DOHH2 (cell line): ENCODE results near the gene KDM2A.

Experiments
- H3F3A ChIP-seq: fragments of 200-600 bp; sonication (generic), shearing (Covaris generic); 2 replicates; pipeline ENCODE4 v1.6.0; 2016; ENCODE audit warnings: antibody characterized with exemption, mild to moderate bottlenecking; ENCODE audit not compliant: control insufficient read depth, insufficient read depth
- H3K27ac ChIP-seq: fragments of 200-600 bp; sonication (generic); 2 replicates; pipeline ENCODE4 v1.5.1; 2014; ENCODE audit warnings: low read depth, mild to moderate bottlenecking, low read length, moderate library complexity
- H3K27me3 ChIP-seq: fragments of 200-600 bp; sonication (generic); 2 replicates; pipeline ENCODE4 v1.6.1; 2014; ENCODE audit warnings: mild to moderate bottlenecking, low read length, mixed read lengths; ENCODE audit not compliant: control insufficient read depth
- H3K36me3 ChIP-seq: fragments of 200-600 bp; sonication (generic); 2 replicates; pipeline ENCODE4 v1.6.1; 2014; ENCODE audit warnings: mild to moderate bottlenecking, low read length, moderate library complexity, mixed read lengths; ENCODE audit not compliant: control insufficient read depth
- H3K4me1 ChIP-seq: fragments of 200-600 bp; sonication (generic); 2 replicates; pipeline ENCODE4 v1.6.1; 2014; ENCODE audit warnings: mild to moderate bottlenecking, low read length, mixed read lengths; ENCODE audit not compliant: control insufficient read depth
- H3K4me2 ChIP-seq: fragments of 200-600 bp; sonication (generic); 2 replicates; pipeline ENCODE4 v1.6.0; 2014; ENCODE audit warnings: mild to moderate bottlenecking, low read length, moderate library complexity
- H3K4me3 ChIP-seq: fragments of 200-600 bp; sonication (generic); 2 replicates; pipeline ENCODE4 v1.5.1; 2014; ENCODE audit warnings: mild to moderate bottlenecking, low read length, mixed read lengths
- H3K79me2 ChIP-seq: fragments of 200-600 bp; sonication (generic); 2 replicates; pipeline ENCODE4 v1.6.1; 2014; ENCODE audit warnings: mild to moderate bottlenecking, low read length, mixed read lengths; ENCODE audit not compliant: control insufficient read depth
- H3K9me2 ChIP-seq: fragments of 200-600 bp; sonication (generic); replicated peaks from 2 replicates; pipeline ENCODE4 v1.6.1; 2014; ENCODE audit warnings: mild to moderate bottlenecking, low read length, mixed read lengths; ENCODE audit not compliant: control insufficient read depth
- H3K9me3 ChIP-seq: fragments of 200-600 bp; sonication (generic); 2 replicates; pipeline ENCODE4 v1.6.1; 2014; ENCODE audit warnings: antibody characterized with exemption, low read length, mixed read lengths; ENCODE audit not compliant: control insufficient read depth, insufficient read depth
- H4K20me1 ChIP-seq: fragments of 200-600 bp; sonication (generic); 2 replicates; pipeline ENCODE4 v1.6.0; 2014; ENCODE audit warnings: low read depth, mild to moderate bottlenecking, antibody characterized with exemption, low read length, moderate library complexity; ENCODE audit not compliant: control insufficient read depth, insufficient read depth
- CTCF ChIP-seq: fragments of 200-600 bp; sonication (generic); IDR thresholded peaks from one replicate; pipeline ENCODE4 v1.5.1; 2014; ENCODE audit warnings: antibody characterized with exemption, mild to moderate bottlenecking, low read depth, low read length; ENCODE audit not compliant: poor library complexity, severe bottlenecking
- EZH2phosphoT487 ChIP-seq: fragments of 200-600 bp; sonication (generic); IDR thresholded peaks from 2 replicates; pipeline ENCODE4 v1.6.1; 2017; ENCODE audit warnings: borderline replicate concordance, mild to moderate bottlenecking, antibody characterized with exemption, low read length, moderate library complexity, mixed read lengths

The KDM2A gene

GRCh38 chr11:67099831-67100324 lies 19.2 kb upstream of the KDM2A start:
- 0 out of 2 replicates have a peak, but pooled peaks cover 5% of the 10 kb centered on the region for H3K27me3 ChIP-seq
- no peaks in the 10 kb centered on the region for H3F3A ChIP-seq
- H3K4me2 ChIP-seq, result no peak overlapping the region
- no peaks in the 10 kb centered on the region for H4K20me1 ChIP-seq
- H3K36me3 ChIP-seq, result no peaks in the 10 kb centered on the region
- no peak for TF ChIP-seq EZH2phosphoT487
- no peak for TF ChIP-seq CTCF
- H3K79me2 ChIP-seq, result no peaks in the 10 kb centered on the region
- no peak overlapping the region for H3K27ac ChIP-seq
- peaks cover 20% of the 10 kb centered on the region for H3K4me1 ChIP-seq
- no peak overlapping the region for H3K4me3 ChIP-seq
- H3K9me2 ChIP-seq, result no peaks in the 10 kb centered on the region
- H3K9me3 ChIP-seq, result no peaks in the 10 kb centered on the region

- H3K27me3 ChIP-seq, result no peaks in the 10 kb centered on the region
- no peak overlapping the region for H3K4me2 ChIP-seq
- H3K4me1 ChIP-seq, result peaks cover 18% of the 10 kb centered on the region
- H3F3A ChIP-seq, result no peaks in the 10 kb centered on the region
- H3K27ac ChIP-seq, result no peak overlapping the region
- no peaks in the 10 kb centered on the region for H4K20me1 ChIP-seq
- no peaks in the 10 kb centered on the region for H3K9me2 ChIP-seq
- no peaks in the 10 kb centered on the region for H3K9me3 ChIP-seq
- H3K4me3 ChIP-seq, result no peak overlapping the region
- H3K36me3 ChIP-seq, result no peaks in the 10 kb centered on the region
- no peaks in the 10 kb centered on the region for H3K79me2 ChIP-seq
- no peak for TF ChIP-seq EZH2phosphoT487
- no peak for TF ChIP-seq CTCF
Measured at GRCh38 chr11:67102664-67103063, 16.4 kb upstream of the KDM2A start.

GRCh38 chr11:67105964-67106363 lies 13.1 kb upstream of the KDM2A start:
- Histone ChIP-seq H3K79me2 (no peaks in the 10 kb centered on the region), H3K4me3 (no peak overlapping the region), H3K36me3 (no peaks in the 10 kb centered on the region), H3K27me3 (no peaks in the 10 kb centered on the region), H4K20me1 (no peaks in the 10 kb centered on the region), H3F3A (no peaks in the 10 kb centered on the region), H3K27ac (no peak overlapping the region), H3K4me2 (no peak overlapping the region), H3K9me2 (no peaks in the 10 kb centered on the region), H3K9me3 (no peaks in the 10 kb centered on the region), H3K4me1 (peaks cover 3% of the 10 kb centered on the region; the same call in 1 of the 2 replicates)
- TF ChIP-seq CTCF, result no peak
- no peak for TF ChIP-seq EZH2phosphoT487
